EL (cell line): Measurements from ENCODE around the gene RPLP1.

Experiments used
- DNase-seq: peaks from one replicate; pipeline ENCODE4 v3.0.0-alpha.2; 2016

RPLP1 gene

GRCh38 chr15:69499521-69500211 lies 47.0 kb downstream of the RPLP1 start:
- no peak for DNase-seq

GRCh38 chr15:69500339-69500738 lies 47.7 kb downstream of the RPLP1 start:
- no peak for DNase-seq

GRCh38 chr15:69501456-69501855 lies 48.8 kb downstream of the RPLP1 start:
- DNase-seq = no peak

- DNase-seq = no peak
Measured at GRCh38 chr15:69502470-69503045, 49.9 kb downstream of the RPLP1 start.

GRCh38 chr15:69504352-69505040 lies 51.9 kb downstream of the RPLP1 start:
- DNase-seq = no peak
